ENCODE measurements around the gene FFAR2.

The FFAR2 gene

DNA sequence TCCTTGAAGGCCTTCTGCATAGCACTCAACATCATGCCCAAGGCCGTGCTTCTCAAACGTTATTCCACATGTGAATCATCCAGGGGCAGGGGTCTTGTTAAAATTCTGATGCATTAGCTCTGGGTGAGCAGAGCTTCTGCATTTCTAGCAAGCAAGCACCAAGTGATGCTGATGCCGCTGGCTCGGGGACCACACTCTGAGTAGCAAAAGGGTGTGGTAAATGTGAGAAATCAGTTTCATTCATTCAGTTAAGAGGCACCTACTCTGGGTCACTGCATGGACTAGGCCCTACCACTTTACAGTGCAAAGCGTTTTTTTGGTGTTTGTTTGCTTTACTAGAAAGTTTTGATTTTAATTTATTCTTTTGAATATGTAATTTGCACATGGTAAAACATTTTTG, 35.0 kb downstream of the FFAR2 start:
- Histone ChIP-seq H3K27me3 (ENCODE audit: insufficient read depth, poor library complexity, severe bottlenecking) (peaks cover 11% of the 10 kb centered on the region), H3K4me3 (ENCODE audit: severe bottlenecking) (no peak overlapping the region), H3K36me3 (ENCODE audit: low read depth) (no peaks in the 10 kb centered on the region), H3K9me3 (ENCODE audit: severe bottlenecking) (no peaks in the 10 kb centered on the region), H3K27ac (ENCODE audit: poor library complexity, severe bottlenecking) (no peak overlapping the region), H3K4me1 (ENCODE audit: insufficient read depth, poor library complexity, severe bottlenecking) (no peaks in the 10 kb centered on the region)
- DNase-seq (ENCODE audit: low spot score) (no peak), ATAC-seq (ENCODE audit: low read depth) (no peak)
- TF ChIP-seq, protein P1, sequence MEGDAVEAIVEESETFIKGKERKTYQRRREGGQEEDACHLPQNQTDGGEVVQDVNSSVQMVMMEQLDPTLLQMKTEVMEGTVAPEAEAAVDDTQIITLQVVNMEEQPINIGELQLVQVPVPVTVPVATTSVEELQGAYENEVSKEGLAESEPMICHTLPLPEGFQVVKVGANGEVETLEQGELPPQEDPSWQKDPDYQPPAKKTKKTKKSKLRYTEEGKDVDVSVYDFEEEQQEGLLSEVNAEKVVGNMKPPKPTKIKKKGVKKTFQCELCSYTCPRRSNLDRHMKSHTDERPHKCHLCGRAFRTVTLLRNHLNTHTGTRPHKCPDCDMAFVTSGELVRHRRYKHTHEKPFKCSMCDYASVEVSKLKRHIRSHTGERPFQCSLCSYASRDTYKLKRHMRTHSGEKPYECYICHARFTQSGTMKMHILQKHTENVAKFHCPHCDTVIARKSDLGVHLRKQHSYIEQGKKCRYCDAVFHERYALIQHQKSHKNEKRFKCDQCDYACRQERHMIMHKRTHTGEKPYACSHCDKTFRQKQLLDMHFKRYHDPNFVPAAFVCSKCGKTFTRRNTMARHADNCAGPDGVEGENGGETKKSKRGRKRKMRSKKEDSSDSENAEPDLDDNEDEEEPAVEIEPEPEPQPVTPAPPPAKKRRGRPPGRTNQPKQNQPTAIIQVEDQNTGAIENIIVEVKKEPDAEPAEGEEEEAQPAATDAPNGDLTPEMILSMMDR (IDR thresholded peaks at IDR 0.05; ENCODE audit: poor library complexity, severe bottlenecking): no peak

DNA sequence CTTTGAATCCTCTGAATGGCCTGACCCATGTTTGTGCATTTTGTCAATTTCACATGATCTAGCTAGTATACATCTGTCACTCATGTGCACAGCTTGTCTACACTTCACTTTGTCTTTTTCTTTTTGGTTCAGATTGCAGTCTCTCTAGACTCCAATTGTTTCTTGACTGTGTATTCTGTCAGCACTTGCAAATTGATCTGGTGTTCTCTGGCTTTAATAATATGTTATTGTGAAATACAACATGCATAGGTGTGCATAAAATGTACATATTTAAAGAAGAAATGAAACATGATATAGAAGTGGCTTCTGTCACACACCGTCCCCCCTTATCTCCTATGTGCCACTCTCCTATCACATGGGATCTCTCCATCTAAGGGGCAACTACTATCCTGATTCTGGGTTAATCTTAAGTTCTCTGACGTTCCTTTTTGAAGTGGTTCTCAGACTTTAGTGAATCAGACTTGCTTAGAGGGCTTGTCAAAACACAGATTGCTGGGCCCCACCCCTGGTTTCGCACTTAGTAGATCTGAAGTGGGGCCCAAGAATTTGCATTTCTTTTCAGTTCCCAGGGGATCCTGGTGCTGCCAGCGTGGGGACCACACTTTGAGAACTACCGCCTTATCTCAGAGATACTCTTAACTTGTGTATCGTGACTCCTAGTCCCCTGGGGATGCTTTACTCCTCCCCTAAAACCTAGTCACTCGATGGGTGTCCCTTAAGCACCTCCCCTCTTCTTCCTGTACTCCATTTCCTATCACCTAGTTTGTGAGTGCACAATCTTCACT, 36.4 kb downstream of the FFAR2 start:
- no peaks in the 10 kb centered on the region for H3K36me3 ChIP-seq (ENCODE audit: low read depth)
- H3K4me3 ChIP-seq (ENCODE audit: severe bottlenecking): no peak overlapping the region
- no peaks in the 10 kb centered on the region for H3K4me1 ChIP-seq (ENCODE audit: insufficient read depth, poor library complexity, severe bottlenecking)
- ATAC-seq (ENCODE audit: low read depth) (no peak), DNase-seq (ENCODE audit: low spot score) (no peak)
- no peak overlapping the region for H3K27ac ChIP-seq (ENCODE audit: poor library complexity, severe bottlenecking)
- no peaks in the 10 kb centered on the region for H3K9me3 ChIP-seq (ENCODE audit: severe bottlenecking)
- H3K27me3 ChIP-seq (ENCODE audit: insufficient read depth, poor library complexity, severe bottlenecking): peaks cover 16% of the 10 kb centered on the region
- TF ChIP-seq, protein P1 (IDR thresholded peaks at IDR 0.05; ENCODE audit: poor library complexity, severe bottlenecking): no peak

- DNase-seq (ENCODE audit: low spot score) (no peak), ATAC-seq (ENCODE audit: low read depth) (no peak)
- H3K36me3 ChIP-seq (ENCODE audit: low read depth): no peaks in the 10 kb centered on the region
- no peak overlapping the region for H3K27ac ChIP-seq (ENCODE audit: poor library complexity, severe bottlenecking)
- H3K9me3 ChIP-seq (ENCODE audit: severe bottlenecking): no peaks in the 10 kb centered on the region
- H3K27me3 ChIP-seq (ENCODE audit: insufficient read depth, poor library complexity, severe bottlenecking): peaks cover 24% of the 10 kb centered on the region
- H3K4me1 ChIP-seq (ENCODE audit: insufficient read depth, poor library complexity, severe bottlenecking): no peaks in the 10 kb centered on the region
- no peak overlapping the region for H3K4me3 ChIP-seq (ENCODE audit: severe bottlenecking)
- TF ChIP-seq, protein P1 (IDR thresholded peaks at IDR 0.05; ENCODE audit: poor library complexity, severe bottlenecking): no peak
These were observed 38.2 kb downstream of the FFAR2 start for GRCh38 chr19:35486268-35486708.

- Histone ChIP-seq H3K27ac (ENCODE audit: poor library complexity, severe bottlenecking) (no peak overlapping the region), H3K4me3 (ENCODE audit: severe bottlenecking) (no peak overlapping the region), H3K36me3 (ENCODE audit: low read depth) (no peaks in the 10 kb centered on the region), H3K4me1 (ENCODE audit: insufficient read depth, poor library complexity, severe bottlenecking) (no peaks in the 10 kb centered on the region), H3K27me3 (ENCODE audit: insufficient read depth, poor library complexity, severe bottlenecking) (peaks cover 26% of the 10 kb centered on the region), H3K9me3 (ENCODE audit: severe bottlenecking) (no peaks in the 10 kb centered on the region)
- ATAC-seq (ENCODE audit: low read depth): no peak
- no peak for DNase-seq (ENCODE audit: low spot score)
- TF ChIP-seq, protein P1 (IDR thresholded peaks at IDR 0.05; ENCODE audit: poor library complexity, severe bottlenecking): no peak
These were observed 39.7 kb downstream of the FFAR2 start for GRCh38 chr19:35487656-35488182.

DNA sequence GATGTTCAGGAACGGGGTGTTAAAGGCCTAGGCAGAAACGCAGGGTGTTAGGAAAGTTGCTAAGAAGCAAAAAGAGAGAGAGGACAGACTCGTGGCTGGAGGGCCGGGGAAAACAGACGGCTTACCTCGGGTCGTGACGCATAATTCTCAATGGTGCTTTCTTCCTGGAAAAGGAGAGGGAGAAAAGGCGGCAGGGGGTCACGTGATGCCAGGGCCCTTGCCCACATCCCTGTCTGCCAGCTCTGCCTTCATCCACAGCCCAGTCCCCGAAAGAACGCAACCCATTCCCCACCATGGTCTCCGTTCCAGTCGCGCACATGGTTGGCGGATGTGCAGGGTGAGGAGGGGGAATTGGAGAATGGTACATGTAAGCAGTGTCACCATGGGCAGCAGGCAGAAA, 40.6 kb downstream of the FFAR2 start:
- no peak overlapping the region for H3K4me3 ChIP-seq (ENCODE audit: severe bottlenecking)
- no peak for DNase-seq (ENCODE audit: low spot score)
- TF ChIP-seq, protein P1 (IDR thresholded peaks at IDR 0.05; ENCODE audit: poor library complexity, severe bottlenecking): no peak
- no peak for ATAC-seq (ENCODE audit: low read depth)
- no peaks in the 10 kb centered on the region for H3K4me1 ChIP-seq (ENCODE audit: insufficient read depth, poor library complexity, severe bottlenecking)
- H3K27ac ChIP-seq (ENCODE audit: poor library complexity, severe bottlenecking): no peak overlapping the region
- peaks cover 31% of the 10 kb centered on the region for H3K27me3 ChIP-seq (ENCODE audit: insufficient read depth, poor library complexity, severe bottlenecking)
- no peaks in the 10 kb centered on the region for H3K36me3 ChIP-seq (ENCODE audit: low read depth)
- no peaks in the 10 kb centered on the region for H3K9me3 ChIP-seq (ENCODE audit: severe bottlenecking)
